ENCODE data around the gene MCTP1.

MCTP1 gene

DNA sequence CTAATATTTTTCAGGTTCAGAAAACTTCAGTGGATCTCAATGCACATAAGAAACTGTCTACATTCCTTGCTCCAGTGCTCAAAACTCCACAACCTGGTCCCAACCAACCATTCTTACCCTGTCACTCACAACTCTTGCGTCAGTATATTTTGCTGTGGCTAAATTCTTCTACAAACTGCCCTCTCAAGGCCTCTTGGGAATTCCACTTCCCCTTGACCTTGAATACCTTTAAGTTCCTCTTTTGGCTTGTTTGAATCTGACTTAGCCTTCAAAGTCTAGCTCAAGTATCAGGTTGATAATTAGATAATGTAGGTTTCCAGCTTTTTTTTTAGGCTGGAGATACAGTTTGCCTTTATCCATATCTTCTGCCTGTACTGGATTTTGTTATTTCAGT is 538.2 kb downstream of the MCTP1 start:
- DNase-seq: no peak

DNA sequence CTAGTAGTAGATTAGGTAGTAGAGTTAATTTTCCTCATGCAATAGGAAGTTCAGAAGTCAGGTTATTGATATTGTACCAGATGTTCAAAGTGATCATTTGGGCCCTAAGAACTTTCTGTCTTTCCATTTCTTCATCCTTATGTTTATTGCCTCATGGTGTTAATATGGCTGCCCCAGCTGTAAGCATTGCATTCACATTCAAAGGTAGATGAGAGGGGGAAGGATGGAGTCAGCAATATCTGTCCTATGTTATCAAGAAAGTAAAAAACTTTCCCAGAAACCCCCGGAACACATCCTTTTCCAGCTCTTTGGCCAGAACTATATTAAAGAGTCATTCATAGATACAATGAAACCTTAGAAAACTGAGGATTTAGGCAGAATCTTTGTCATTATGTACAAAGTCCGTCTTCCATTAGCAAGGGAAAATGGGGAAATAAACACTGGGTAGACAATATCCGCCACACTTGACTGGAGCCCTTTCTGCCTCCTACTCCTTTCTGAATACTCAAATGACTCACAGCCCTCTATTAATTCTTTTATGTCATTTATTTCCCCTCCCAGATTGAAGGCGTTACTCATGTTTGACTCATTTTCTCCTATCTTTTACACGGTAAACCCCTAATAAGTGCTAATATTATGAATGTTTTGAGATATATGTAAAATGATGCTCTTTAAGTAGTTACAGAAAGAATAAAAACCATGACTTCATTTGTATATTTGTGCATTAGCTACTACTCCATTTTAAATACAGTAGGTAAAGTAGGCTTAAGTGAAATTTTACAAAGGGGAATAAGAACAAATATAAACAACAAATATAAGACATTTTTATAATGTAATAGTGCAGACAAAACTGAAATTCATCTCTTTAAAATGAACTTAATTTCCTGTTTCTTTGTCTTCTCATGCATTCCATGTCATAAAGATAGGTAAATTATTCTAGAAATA is 538.8 kb downstream of the MCTP1 start:
- DNase-seq: no peak

DNA sequence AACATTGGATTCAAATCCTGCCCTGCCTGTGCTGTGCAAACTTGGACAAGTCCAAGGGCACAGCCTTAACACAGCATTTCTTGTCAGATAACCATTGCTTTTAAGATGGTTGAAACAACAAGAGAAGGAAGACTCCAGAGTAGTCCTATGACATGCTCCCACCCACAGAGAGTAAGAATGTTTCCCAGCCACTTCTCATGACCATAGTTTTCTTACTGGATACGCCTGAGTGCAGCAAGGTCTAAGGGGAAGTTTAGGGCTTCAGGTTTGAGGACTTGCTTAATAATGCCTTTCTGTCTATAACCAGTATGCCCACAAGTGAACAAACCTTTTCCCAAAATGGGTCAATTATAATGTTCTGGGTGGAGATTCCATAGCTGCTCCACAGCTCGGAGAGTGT is 540.0 kb downstream of the MCTP1 start:
- no peak for DNase-seq

DNA sequence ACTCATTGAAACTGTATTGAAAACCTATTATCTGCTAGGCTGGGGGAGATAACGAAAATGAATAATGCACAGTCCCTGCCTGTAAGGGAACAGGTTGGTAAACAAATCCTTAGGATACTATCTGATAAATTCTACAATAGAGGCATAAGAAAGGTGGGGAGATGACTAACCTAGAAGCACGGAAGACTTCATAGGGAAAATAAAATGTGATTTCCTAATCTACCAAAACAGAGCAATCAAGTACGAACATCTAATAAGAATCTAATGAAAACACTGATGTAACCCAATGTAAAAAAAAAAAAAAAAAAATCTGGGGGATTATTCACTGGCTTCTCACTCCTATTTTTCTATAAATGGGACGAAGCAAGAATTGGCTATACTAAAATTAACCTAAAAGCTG is 542.0 kb downstream of the MCTP1 start:
- no peak for DNase-seq

DNA sequence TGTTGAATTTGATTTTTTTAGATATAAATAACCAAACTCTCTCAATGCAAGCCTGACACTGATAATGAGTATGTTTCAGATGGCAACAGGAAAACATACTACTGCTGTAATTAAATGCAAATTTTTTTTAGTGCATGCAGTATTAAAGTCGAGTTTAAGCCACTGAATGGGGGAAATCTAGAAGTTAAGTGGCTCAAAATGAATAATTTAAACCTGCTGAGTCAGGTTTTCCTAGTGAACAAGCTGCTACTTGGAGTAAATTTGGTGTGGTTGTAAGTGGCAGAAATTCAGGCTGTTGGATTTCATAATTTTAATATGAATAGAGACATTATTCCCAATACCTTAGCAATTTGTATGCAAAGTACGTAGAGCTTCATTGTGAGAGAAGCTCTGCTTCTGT is 544.6 kb downstream of the MCTP1 start:
- no peak for DNase-seq

DNA sequence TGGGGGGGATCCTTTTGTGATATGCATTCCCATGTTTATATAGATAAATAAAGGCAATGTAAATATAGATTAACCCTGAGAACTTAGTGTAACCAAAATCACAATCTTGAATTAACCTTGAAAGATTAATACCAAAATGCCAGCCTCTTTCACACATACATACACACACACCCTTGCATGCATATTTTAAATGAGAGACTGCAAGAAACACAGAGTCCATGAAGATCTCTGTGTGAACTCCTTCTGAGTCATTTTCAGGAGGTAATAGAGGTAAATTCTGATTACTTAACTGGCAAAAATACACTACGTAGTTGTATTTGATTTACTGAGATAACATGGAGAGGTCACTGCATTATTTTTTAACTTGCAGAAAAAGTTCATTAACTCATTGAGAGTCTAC is 548.4 kb downstream of the MCTP1 start:
- no peak for DNase-seq

DNA sequence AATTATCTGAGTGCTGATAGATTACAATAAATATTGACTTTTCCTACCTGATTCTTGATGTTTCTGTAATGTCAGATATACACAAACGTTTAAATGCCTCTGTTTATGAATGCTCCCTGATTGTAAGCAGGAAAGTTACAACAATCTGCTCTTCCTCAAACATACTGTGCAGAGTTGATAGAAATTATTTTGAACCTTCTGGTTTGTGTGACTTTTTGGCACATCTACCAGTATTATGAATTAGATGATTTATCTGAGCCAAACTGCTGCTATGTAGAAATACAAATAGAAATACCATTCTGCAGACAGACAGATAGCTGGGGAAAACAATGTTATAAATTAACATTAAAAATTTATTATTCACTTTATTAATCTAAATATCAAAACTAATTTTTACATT is 553.4 kb downstream of the MCTP1 start:
- DNase-seq: no peak

DNA sequence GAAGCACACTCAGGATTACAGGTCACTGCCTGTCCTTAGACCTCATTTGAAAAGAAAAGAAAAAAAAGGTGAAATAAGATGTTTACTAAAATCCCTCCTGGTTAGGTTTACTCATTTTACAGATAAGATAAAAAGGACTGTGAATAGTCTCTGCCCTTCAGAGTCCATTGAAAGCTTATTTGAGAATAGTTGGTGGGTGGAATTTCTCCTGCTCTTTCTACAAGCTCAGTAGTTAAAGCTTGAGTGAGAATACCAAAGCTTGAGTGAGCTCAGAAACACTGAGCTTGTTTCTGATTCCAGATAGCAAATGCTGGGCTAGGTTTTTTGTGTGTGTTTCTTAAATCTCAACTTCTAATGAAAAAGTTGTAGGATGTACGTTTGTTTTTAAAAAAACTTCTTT is 559.8 kb downstream of the MCTP1 start:
- DNase-seq: no peak

DNA sequence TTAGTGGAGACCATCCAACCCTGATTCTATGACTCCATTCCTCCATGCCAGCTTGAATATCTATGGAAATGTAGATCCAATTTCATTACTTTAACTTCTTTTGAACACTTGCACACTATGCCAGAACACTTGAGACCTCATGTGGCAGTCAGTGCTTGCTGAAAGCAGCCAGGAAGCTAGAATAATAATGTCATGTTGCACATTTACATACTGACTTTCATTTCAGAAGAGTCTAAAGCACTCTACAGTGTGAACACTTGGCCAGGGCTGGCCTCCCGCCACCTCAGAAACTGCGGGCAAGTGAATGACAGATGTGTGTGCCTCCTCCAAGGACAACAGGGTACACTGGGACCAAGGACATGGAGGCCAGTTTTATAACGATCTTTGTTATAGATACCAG is 569.1 kb downstream of the MCTP1 start:
- DNase-seq: no peak

DNA sequence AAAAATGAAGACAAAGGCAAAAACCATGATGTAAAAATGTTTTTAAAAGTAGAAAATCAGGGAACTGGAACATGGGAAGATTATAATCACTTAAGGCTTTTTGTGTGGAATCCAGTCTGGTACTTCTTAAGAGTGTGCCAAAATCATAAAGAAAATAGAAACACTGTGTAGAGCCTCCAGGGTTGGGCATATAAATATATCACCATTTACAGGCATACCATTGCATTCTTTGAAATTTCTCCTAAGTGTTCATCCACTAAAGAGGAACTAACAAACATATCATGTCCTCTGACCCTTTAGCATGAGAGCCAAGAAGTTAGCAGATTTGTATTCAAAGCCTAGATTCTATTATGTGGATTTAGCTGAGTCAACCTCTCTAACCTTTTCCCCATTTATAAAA is 573.1 kb downstream of the MCTP1 start:
- no peak for DNase-seq

DNA sequence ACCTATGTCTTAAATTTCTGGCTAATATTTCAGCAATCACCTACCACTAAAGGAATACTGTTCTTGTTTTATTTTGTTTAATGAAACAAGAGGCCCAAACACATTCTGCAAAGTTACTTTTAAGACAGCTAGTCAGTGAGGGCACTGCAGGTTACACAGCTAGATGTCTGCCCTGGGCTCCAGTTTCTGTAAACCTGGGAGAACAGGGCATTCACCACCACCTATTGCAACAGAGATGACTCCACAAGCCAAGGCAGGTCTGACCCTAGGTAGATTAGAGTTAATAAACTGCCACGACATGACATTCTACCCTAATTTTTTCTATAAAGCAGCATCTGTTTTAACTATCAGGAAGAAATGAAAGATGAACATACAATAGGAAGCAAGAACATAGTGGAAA is 575.6 kb downstream of the MCTP1 start:
- no peak for DNase-seq

DNA sequence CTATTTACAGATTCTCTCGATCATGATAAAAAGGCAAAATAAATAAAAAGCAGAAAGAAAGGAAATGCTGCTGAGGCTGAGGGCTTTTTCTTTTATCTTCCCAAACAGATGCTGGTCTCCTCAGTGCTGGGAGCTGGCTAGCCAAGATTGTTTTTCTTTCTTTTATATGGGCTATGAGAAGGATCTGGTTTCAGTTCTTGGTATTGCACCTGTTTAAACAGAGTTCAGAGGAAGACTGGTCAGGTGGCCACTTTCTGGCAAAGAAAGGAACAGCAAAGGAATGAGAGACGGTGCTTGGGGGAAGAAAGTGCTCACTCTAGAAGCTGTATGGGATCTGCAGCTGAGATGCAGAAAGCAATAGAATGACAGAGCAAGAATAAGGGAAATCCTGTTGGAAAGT is 577.5 kb downstream of the MCTP1 start:
- no peak for DNase-seq

DNA sequence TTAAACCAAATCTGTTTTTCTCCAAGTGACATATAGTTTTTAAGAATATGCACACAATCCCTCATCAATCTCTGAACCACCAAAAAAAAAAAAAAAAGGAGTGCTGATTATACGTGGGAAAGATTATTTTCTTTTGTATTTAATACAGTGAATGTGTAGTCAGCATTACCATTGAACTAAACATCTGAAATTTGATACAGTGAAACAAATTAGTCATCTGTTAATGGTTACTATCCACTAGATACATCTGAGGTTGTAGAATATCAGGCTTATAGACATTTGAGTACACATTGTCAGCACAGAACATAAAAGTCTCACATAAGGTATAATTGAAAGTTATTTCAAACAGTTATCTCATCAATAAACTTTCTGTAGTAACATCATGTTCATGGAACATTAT is 579.5 kb downstream of the MCTP1 start:
- no peak for DNase-seq

DNA sequence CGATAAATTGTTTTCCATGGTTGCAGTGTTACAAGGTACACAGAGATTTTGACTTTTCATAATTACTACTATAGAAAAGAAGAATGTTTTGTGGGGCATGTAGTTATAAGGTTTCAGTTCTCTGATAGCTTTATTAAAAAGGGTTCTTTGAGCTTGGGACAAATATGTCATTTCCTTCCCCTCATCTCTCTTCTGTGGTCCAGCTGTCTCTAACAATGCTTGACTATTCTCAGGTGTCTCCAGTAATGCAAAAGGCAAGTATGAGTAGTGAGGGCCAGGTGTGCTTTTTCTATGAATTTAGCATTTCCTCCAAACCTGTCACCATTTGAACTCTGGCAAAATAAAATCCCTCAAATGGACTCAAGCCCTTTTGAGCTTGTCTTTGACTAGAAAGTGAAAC is 582.2 kb downstream of the MCTP1 start:
- DNase-seq: no peak

DNA sequence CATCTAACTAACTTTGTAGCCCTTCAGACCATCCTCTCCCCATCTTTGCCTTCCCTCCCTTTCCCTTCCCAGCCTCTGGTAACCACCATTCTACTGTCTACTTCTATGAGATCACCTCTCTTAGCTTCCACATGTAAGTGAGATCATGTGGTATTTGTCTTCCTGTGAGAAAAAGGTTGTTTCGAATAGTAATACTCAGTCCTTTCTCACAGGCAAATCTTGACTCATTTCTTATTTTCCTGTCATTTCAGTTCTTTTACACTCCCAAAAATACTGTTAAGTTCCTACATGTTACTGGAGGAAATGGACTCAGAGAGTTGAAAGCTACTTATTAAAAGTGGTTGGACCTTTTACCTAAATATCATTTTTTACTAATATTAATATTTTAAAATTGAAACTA is 584.3 kb downstream of the MCTP1 start:
- no peak for DNase-seq

DNA sequence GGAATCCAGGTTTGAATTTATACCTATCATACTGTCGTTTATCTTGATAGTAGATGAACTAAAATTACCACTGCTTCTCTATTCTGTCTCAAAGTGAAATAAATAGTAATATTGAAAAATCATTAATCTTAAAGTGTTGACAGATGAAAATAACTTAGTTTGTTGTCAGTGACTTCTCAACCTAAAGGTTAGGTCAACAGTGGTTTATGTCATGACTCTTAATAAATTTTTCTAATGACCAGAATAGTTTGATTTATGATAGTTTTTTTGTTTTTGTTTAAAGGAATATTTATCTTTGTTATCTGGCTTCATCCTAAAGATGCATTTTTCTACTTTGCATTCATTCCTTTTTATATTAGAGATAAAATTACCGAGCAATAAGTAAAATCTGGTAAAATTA is 585.3 kb downstream of the MCTP1 start:
- no peak for DNase-seq

DNA sequence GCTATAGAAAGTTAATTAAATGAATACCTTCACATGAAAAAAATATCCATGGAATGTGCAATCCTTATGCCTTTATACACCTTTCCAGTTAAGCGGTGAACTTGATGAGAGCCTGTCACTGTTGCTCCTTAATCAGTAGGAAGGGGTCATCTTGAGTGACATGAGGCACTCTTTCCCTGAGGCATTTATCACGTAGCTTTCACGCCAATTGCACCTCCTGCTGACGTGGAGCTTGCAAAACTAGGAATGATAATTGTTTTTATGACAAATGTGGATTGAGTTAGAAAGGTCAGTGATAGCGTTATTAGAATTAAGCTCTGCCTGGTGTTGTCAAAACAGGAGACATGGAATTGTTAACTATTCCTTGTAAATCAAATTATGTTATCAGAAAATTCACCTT is 586.7 kb downstream of the MCTP1 start:
- DNase-seq: no peak

DNA sequence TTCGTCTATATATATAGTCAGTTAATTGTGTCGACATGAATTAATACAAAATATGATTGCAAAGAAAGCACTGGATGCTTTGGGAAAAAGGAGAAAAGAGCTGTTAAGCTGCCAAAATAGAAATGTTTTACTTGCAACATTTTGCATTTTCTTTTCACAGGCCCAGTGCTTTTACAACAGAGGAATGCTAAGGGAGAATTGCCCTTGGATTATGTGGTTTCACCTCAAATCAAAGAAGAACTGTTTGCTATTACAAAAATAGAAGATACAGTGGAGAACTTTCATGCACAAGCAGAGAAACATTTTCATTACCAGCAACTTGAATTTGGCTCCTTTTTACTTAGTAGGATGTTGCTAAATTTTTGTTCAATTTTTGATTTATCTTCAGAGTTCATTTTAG is 590.2 kb downstream of the MCTP1 start:
- DNase-seq: no peak

DNA sequence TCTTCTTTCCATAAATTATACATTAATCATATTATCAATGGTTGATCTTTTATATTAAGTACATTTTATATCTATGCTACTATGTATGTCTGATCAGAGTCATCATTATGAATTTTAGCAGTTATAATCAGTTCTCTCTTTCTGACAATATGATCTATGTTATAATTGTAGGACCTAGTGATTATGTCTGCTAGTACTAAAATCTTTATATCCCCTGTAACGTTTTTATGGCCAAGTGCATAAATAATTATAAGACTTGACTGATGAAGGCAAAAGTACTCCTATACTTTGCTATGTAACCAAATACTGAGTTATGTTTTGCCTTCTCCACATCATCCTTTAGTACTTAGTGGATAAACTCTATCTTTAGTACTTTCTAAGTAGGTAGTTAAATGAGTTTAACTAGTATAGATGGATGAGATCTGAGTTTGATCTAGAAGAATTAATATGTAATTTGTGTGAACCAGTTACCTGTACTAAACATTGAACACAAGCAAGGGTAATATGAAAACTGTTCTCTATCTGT is 591.0 kb downstream of the MCTP1 start:
- DNase-seq: no peak

DNA sequence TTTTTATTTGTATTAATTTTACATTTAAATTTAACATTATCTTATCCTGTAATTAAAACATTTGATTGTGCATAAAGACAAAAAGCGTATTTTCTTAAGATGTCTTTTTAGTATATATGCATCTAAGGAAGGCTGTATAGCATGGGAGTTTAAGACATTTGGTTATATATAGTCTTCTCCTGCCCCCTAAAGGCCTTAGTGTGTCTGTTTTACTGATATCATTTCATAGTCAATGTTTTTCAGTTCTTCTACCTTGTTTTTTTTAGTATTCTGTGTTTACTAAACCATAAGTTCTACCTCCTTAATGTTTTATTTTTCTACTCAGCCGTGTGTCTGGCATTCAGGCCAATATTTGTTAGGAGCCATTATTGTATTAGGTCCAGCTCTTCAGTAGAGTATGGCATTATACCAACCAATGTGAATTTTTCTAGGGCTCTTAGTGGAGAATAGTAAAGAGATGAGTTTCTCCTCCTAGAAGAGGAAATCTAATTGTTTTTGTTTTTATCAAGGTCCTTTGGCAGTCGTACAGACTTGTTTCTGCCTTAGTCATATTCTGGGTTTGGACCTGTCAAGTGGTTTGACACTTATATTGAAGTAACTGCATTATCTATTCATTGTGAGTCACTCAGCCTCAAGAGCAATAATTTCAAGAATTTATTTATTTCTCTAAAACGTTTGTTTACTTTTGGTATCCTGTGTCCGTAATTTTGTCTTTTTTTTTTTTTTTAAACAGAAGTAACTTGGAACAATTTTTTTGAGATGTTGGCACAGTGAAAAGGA is 591.7 kb downstream of the MCTP1 start:
- no peak for DNase-seq

DNA sequence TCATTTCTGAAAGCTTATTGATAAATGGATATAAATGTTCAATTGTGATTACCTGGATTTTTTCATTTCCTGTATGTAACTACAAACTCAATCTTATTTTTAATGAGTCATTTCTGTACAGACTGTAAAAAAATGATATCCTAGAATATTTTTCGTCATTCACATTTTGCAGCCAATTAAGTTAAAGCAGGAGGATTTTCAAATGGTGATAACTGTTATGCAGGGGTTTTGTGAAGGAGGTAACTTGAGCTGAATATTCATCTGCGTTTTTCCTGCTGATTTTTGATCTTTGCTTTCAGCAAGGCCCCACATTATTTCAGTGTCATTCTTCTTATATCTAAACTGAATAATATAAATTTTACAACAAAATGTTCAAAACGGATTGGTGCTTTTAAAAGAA is 592.3 kb downstream of the MCTP1 start:
- DNase-seq: no peak

DNA sequence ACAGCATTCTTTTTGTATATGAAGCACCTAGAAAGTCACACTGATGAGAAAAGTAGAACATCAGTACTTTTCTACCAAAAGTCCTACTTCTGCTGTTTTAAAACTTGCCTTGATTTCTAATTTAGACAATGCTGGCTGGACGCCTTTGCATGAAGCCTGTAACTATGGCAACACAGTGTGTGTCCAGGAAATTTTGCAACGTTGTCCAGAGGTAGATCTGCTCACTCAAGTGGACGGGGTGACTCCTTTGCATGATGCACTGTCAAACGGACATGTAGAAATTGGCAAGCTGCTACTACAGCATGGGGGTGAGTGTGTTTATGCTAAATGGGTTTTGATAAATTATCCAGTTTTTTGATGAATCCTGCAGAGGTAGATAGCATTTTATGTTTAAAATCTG is 592.9 kb downstream of the MCTP1 start:
- DNase-seq: no peak

DNA sequence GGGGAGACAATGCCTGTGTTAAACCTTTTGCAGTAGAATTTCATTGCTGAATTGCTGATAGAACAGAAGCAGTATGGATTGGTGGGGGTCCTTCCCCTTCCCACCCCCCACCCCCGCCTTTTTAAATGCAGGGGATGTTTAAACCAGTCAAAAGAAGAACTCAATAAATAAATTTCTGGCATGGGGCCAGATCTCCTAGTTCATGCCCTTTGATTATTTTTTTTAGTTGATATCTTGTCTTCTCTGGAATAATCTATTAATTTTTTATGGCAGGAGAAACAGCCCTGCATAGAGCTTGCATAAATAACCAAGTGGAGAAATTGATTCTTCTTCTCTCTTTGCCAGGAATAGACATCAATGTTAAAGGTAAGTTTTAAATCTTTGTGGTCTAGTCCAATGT is 593.6 kb downstream of the MCTP1 start:
- DNase-seq: no peak

DNA sequence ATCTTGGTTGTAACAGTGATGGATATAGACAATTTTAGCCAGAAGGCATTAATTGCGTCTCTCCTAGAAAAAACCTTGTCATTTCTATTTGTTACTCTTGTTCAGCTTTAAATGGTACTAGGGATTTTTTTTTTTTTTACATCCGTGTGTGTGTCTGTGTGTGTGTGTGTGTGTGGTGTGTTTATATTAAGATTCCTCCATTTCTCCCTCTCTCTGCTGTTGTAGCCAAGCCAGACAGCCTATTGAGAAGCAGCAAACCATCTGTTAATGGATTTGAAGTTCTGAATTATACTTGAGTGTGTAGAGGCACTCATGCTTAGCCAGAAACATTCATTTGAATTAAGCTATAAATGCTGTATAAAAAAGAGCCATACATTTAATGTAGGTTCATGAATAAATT is 594.1 kb downstream of the MCTP1 start:
- no peak for DNase-seq

Measured in cortex of kidney (tissue), 1 donor.